H1 (cell line): Measurements from ENCODE around the gene ENPEP. TPM values are rescaled to one million over a fixed set of nuclear protein-coding genes. Genes with fewer than 3 reads are reported as not detected.

ENCODE experiments used
- CTCF ChIA-PET: fragments of 300-600 bp; sonication (Branson Sonifier 250); formaldehyde crosslinking; loops from one replicate; lab custom pipeline; 2021; ENCODE audit not compliant: partially characterized antibody; lab: Charles Lee
- POLR2A ChIA-PET: fragments of 300-600 bp; sonication (Branson Sonifier 250); formaldehyde crosslinking; loops from one replicate; lab custom pipeline; 2021; ENCODE audit warnings: inconsistent platforms; ENCODE audit not compliant: partially characterized antibody; lab: Charles Lee
- DNase-seq, 2 experiments: peaks; one replicate each; pipeline versions ENCODE4 v3.0.0 to v3.0.0-alpha.2; 2010 to 2022; ENCODE audit warnings: low spot score in 2 of 2, low read depth in 1 of 2, mixed read lengths in 1 of 2
- FAIRE-seq: peaks from 2 replicates; lab custom pipeline; 2011; peaks lifted over from hg19 to GRCh38; lab: Jason Lieb, UNC
- H2AFZ ChIP-seq: 2 replicates; pipeline ENCODE4 v1.8.1; 2012; ENCODE audit warnings: low read length, inconsistent platforms
- H2AK5ac ChIP-seq: 2 replicates; pipeline ENCODE4 v1.6.1; 2013; ENCODE audit warnings: low read depth, low read length
- H2BK120ac ChIP-seq: replicated peaks from 2 replicates; pipeline ENCODE3; 2013; ENCODE audit warnings: low read depth, low read length, inconsistent platforms
- H2BK12ac ChIP-seq: 2 replicates; pipeline ENCODE4 v1.6.1; 2013; ENCODE audit warnings: low read depth, low read length
- H2BK15ac ChIP-seq: 2 replicates; pipeline ENCODE4 v1.6.1; 2013; ENCODE audit warnings: low read length
- H2BK20ac ChIP-seq: 2 replicates; pipeline ENCODE4 v1.6.1; 2013; ENCODE audit warnings: low read length
- H2BK5ac ChIP-seq: 2 replicates; pipeline ENCODE4 v1.6.1; 2013; ENCODE audit warnings: low read depth, low read length
- H3K14ac ChIP-seq: 2 replicates; pipeline ENCODE4 v1.6.1; 2013; ENCODE audit warnings: inconsistent platforms; ENCODE audit not compliant: insufficient read length
- H3K18ac ChIP-seq: 2 replicates; pipeline ENCODE4 v1.6.1; 2013; ENCODE audit warnings: low read length; ENCODE audit errors: extremely low read depth
- H3K23ac ChIP-seq: 2 replicates; pipeline ENCODE4 v1.6.1; 2013; ENCODE audit warnings: inconsistent platforms; ENCODE audit not compliant: insufficient read length
- H3K23me2 ChIP-seq: 2 replicates; pipeline ENCODE4 v1.6.1; 2013; ENCODE audit warnings: low read depth, low read length
- H3K27ac ChIP-seq: 2 replicates; pipeline ENCODE4 v1.6.1; 2011; ENCODE audit warnings: low read depth, low read length, inconsistent platforms
- H3K27me3 ChIP-seq, 4 experiments: replicated peaks in 1 of 4; 1 replicate in 1 of 4; 2 replicates in 3 of 4; pipeline versions ENCODE4 v1.6.1 to v1.8.1; 2011 to 2013; ENCODE audit warnings: low read length in 3 of 4, mild to moderate bottlenecking in 3 of 4, inconsistent platforms in 2 of 4, mixed read lengths in 2 of 4, moderate library complexity in 1 of 4; ENCODE audit not compliant: control insufficient read depth in 3 of 4, insufficient read depth in 3 of 4; ENCODE audit errors: extremely low read depth in 1 of 4
- H3K36me3 ChIP-seq, 4 experiments: 2 replicates each; pipeline versions ENCODE4 v1.6.1 to v1.8.1; 2011 to 2013; ENCODE audit warnings: mild to moderate bottlenecking in 4 of 4, low read length in 3 of 4, moderate library complexity in 2 of 4, control low read depth in 1 of 4, inconsistent platforms in 1 of 4; ENCODE audit not compliant: insufficient read depth in 4 of 4, control insufficient read depth in 2 of 4
- H3K4ac ChIP-seq: replicated peaks from 2 replicates; pipeline ENCODE3; 2013; ENCODE audit warnings: low read length, low read depth, mixed read lengths, inconsistent platforms; ENCODE audit not compliant: insufficient read length
- H3K4me1 ChIP-seq, 4 experiments: replicated peaks in 1 of 4; 1 replicate in 1 of 4; 2 replicates in 3 of 4; pipeline versions ENCODE4 v1.6.1 to v1.8.1; 2011 to 2013; ENCODE audit warnings: low read length in 3 of 4, inconsistent platforms in 2 of 4, mixed read lengths in 1 of 4; ENCODE audit not compliant: insufficient read depth in 4 of 4, control insufficient read depth in 3 of 4
- H3K4me2 ChIP-seq, 2 experiments: 2 replicates each; pipeline versions ENCODE4 v1.6.1 to v1.8.1; 2011 to 2013; ENCODE audit warnings: low read depth in 2 of 2, low read length in 2 of 2, control low read depth in 1 of 2, inconsistent platforms in 1 of 2, mild to moderate bottlenecking in 1 of 2; ENCODE audit not compliant: insufficient read depth in 1 of 2
- H3K4me3 ChIP-seq, 4 experiments: fragments of 200-600, 300-600 bp in 1 of 4; sonication (generic), shearing (Covaris generic), sonication (Bioruptor Twin) in 1 of 4; 2 replicates each; pipeline versions ENCODE4 v1.5.1 to v1.8.1; 2011 to 2016; ENCODE audit warnings: low read length in 4 of 4, low read depth in 3 of 4, control low read depth in 2 of 4, inconsistent platforms in 2 of 4, mild to moderate bottlenecking in 2 of 4, mixed read lengths in 1 of 4, moderate library complexity in 1 of 4; ENCODE audit not compliant: insufficient read depth in 2 of 4; ENCODE audit errors: extremely low read depth in 1 of 4
- H3K56ac ChIP-seq: replicated peaks from 2 replicates; pipeline ENCODE3; 2013; ENCODE audit warnings: low read depth, mild to moderate bottlenecking, mixed read lengths, low read length, inconsistent platforms; ENCODE audit not compliant: insufficient read length
- H3K79me1 ChIP-seq: 2 replicates; pipeline ENCODE4 v1.6.1; 2013; ENCODE audit warnings: low read depth, low read length, control low read depth
- H3K79me2 ChIP-seq, 2 experiments: 2 replicates each; pipeline versions ENCODE4 v1.6.1 to v1.8.1; 2012 to 2013; ENCODE audit warnings: low read length in 2 of 2, mild to moderate bottlenecking in 2 of 2, inconsistent platforms in 1 of 2; ENCODE audit not compliant: insufficient read depth in 2 of 2, control insufficient read depth in 1 of 2
- H3K9ac ChIP-seq, 4 experiments: replicated peaks in 1 of 4; 1 replicate in 1 of 4; 2 replicates in 3 of 4; pipeline versions ENCODE4 v1.6.1 to v1.8.1; 2011 to 2013; ENCODE audit warnings: low read depth in 3 of 4, low read length in 3 of 4, control low read depth in 2 of 4, mild to moderate bottlenecking in 2 of 4, moderate library complexity in 2 of 4, inconsistent platforms in 1 of 4; ENCODE audit errors: extremely low read depth in 1 of 4
- H3K9me3 ChIP-seq, 2 experiments: 2 replicates each; pipeline versions ENCODE4 v1.6.1 to v1.8.1; 2012 to 2013; ENCODE audit warnings: mild to moderate bottlenecking in 2 of 2, moderate library complexity in 2 of 2, control low read depth in 1 of 2, inconsistent platforms in 1 of 2, low read depth in 1 of 2, low read length in 1 of 2, mixed read lengths in 1 of 2; ENCODE audit not compliant: insufficient read depth in 2 of 2
- H4K20me1 ChIP-seq, 2 experiments: replicated peaks in 1 of 2; 2 replicates each; pipeline versions ENCODE3 to v1.8.1; 2011 to 2013; ENCODE audit warnings: inconsistent platforms in 2 of 2, low read length in 2 of 2, mild to moderate bottlenecking in 1 of 2; ENCODE audit not compliant: insufficient read depth in 2 of 2, control insufficient read depth in 1 of 2
- H4K5ac ChIP-seq: 2 replicates; pipeline ENCODE4 v1.6.1; 2013; ENCODE audit warnings: low read length, low read depth, mixed read lengths, inconsistent platforms; ENCODE audit not compliant: insufficient read length
- H4K8ac ChIP-seq: 2 replicates; pipeline ENCODE4 v1.8.0; 2013; ENCODE audit warnings: mild to moderate bottlenecking, moderate library complexity, low read length, inconsistent platforms; ENCODE audit not compliant: insufficient read depth; ENCODE audit errors: extremely low read depth
- H4K91ac ChIP-seq: replicated peaks from 2 replicates; pipeline ENCODE3; 2013; ENCODE audit warnings: low read length, mixed read lengths, inconsistent platforms; ENCODE audit not compliant: insufficient read length
- BRCA1 ChIP-seq: IDR thresholded peaks from 2 replicates; pipeline ENCODE4 v1.6.1; 2012; ENCODE audit warnings: low read depth, low read length, improper control_type of control experiment
- CEBPB ChIP-seq: IDR thresholded peaks from 2 replicates; pipeline ENCODE4 v1.6.1; 2012; ENCODE audit warnings: low read depth, low read length
- HDAC2 ChIP-seq, 2 experiments: fragments of 300-600 bp in 1 of 2; sonication (generic) in 1 of 2; IDR thresholded peaks; 2 replicates each; pipeline ENCODE4 v1.6.1; 2011 to 2012; ENCODE audit warnings: low read depth in 2 of 2, low read length in 2 of 2, mild to moderate bottlenecking in 2 of 2, moderate library complexity in 2 of 2, borderline replicate concordance in 1 of 2, inconsistent platforms in 1 of 2
- JUN ChIP-seq: IDR thresholded peaks from 2 replicates; pipeline ENCODE4 v1.6.1; 2011; ENCODE audit warnings: low read depth, mild to moderate bottlenecking, improper control_type of control experiment, low read length
- MAFK ChIP-seq: IDR thresholded peaks from 2 replicates; pipeline ENCODE4 v1.6.1; 2012; ENCODE audit warnings: low read depth, mild to moderate bottlenecking, improper control_type of control experiment, low read length
- NANOG ChIP-seq: IDR thresholded peaks from 2 replicates; pipeline ENCODE4 v1.6.1; 2011; ENCODE audit warnings: low read length, low read depth, mild to moderate bottlenecking, inconsistent platforms; ENCODE audit not compliant: insufficient read depth, poor library complexity, severe bottlenecking
- POLR2A ChIP-seq, 2 experiments: IDR thresholded peaks; 1 replicate in 1 of 2; 2 replicates in 1 of 2; pipeline ENCODE4 v1.6.1; 2011; ENCODE audit warnings: low read depth in 2 of 2, low read length in 2 of 2, mild to moderate bottlenecking in 2 of 2; ENCODE audit errors: control extremely low read depth in 1 of 2
- POU5F1 ChIP-seq: IDR thresholded peaks from 2 replicates; pipeline ENCODE4 v1.6.1; 2011; ENCODE audit warnings: low read depth, mild to moderate bottlenecking, low read length, moderate library complexity
- RAD21 ChIP-seq, 2 experiments: IDR thresholded peaks in 1 of 2; conservative IDR thresholded peaks in 1 of 2; 2 replicates each; pipeline ENCODE4 v1.6.1; 2011; ENCODE audit warnings: low read depth in 2 of 2, low read length in 2 of 2, improper control_type of control experiment in 1 of 2, inconsistent platforms in 1 of 2, mild to moderate bottlenecking in 1 of 2, moderate library complexity in 1 of 2
- SIN3A ChIP-seq, 2 experiments: IDR thresholded peaks in 1 of 2; conservative IDR thresholded peaks in 1 of 2; 2 replicates each; pipeline ENCODE4 v1.6.1; 2011 to 2012; ENCODE audit warnings: low read length in 2 of 2, improper control_type of control experiment in 1 of 2, low read depth in 1 of 2, mild to moderate bottlenecking in 1 of 2
- SUZ12 ChIP-seq: fragments of 200-600 bp; sonication (generic); IDR thresholded peaks from 2 replicates; pipeline ENCODE4 v1.6.1; 2012; ENCODE audit warnings: mild to moderate bottlenecking, inconsistent platforms, low read length, moderate library complexity, mixed read lengths
- TAF1 ChIP-seq: IDR thresholded peaks from 2 replicates; pipeline ENCODE4 v1.6.1; 2011; ENCODE audit warnings: mild to moderate bottlenecking, low read depth, low read length
- WGBS, 2 experiments: shearing (Covaris generic) in 1 of 2; methylation state at CpG; one replicate each; pipeline versions ENCODE4 v1.1.6 to v1.1.7; 2013 to 2015; ENCODE audit warnings: low lambda C conversion rate in 2 of 2, mixed read lengths in 2 of 2, inconsistent platforms in 1 of 2, low coverage in 1 of 2, missing lambda C conversion rate in 1 of 2; ENCODE audit not compliant: insufficient replicate concordance in 2 of 2, insufficient coverage in 1 of 2, insufficient read length in 1 of 2; ENCODE audit errors: extremely low coverage in 1 of 2, missing lambda C conversion rate in 1 of 2; 5-methylcytosine and 5-hydroxymethylcytosine counted together
- polyA plus RNA-seq, 7 experiments: library from polyadenylated mRNA; depleted of rRNA in 3 of 7; stranded (reverse) in 5 of 7; unstranded in 2 of 7; fragments of >200 nt in 5 of 7; fragments of 200-250 nt in 2 of 7; gene quantifications; 1 replicate in 5 of 7; 2 replicates in 1 of 7; 4 replicates in 1 of 7; pipeline versions ENCODE4 v1.2.1 to v1.2.3, GENCODE V29; 2011 to 2013; ENCODE audit warnings: missing spikeins in 2 of 7, mixed read lengths in 2 of 7
- total RNA-seq: library from RNA; stranded (reverse); fragmentation: NEBNext Ultra II Directional; extraction: Animal tissue kit (Norgen Biotek cat#: 25700); gene quantifications from 2 replicates; pipeline ENCODE4 v1.2.1, GENCODE V29; 2021

The ENPEP gene
- total and polyA plus RNA-seq, 2 of the 8 experiments (the other 6 are each of a cell fraction or from before 2014, with no cell fraction given), result 0.09 to 0.61 TPM

DNA sequence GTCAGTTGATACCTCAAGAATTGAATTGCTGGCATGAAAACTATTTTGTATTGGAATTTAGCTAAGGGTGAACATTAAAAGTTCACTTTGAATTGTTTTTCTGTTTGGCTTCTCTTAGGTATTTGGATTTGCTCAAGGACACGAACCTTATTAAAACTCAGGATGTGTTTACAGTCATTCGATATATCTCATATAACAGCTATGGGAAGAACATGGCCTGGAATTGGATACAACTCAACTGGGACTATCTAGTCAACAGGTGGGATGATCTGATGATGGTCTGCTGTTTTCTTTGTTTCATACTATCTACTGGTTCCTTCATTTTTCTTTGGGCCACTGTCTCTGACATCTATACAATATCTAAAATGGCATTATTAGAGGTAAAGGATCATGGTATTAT lies 77.2 kb downstream of the ENPEP start (continued):
- TF ChIP-seq TAF1, result no peak

DNA sequence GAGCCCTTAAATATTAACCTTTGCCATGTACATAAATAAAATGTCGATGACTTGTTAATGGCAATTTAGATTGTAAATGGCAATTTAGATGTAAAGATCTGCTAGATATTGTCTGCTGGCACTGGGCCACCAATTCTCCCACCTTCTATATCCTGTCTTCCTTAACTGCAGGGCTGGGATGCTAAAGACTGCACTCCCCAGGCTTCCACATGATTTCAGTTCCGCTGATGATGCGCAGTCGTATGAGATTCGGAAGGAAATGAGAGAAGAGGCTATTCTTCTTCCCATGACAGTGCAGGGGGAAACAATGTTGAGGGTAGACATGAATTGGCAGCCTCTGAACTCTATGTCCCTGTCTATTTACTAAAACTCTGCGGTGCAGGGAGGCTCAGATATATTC lies 91.3 kb downstream of the ENPEP start:
- H3K14ac ChIP-seq, result no peak overlapping the region
- no peak overlapping the region for H3K4ac ChIP-seq
- no peak overlapping the region for H3K4me3 ChIP-seq
- H3K18ac ChIP-seq, result no peak overlapping the region
- H3K36me3 ChIP-seq, result no peaks in the 10 kb centered on the region
- no peaks in the 10 kb centered on the region for H3K9me3 ChIP-seq
- H3K27ac ChIP-seq, result no peak overlapping the region
- no peak overlapping the region for H4K91ac ChIP-seq
- H3K79me1 ChIP-seq, result no peaks in the 10 kb centered on the region
- H3K56ac ChIP-seq, result no peak overlapping the region
- no peak overlapping the region for H2AFZ ChIP-seq
- POLR2A ChIA-PET, result no interaction called here
- no peak overlapping the region for H3K4me2 ChIP-seq
- no peak overlapping the region for H2BK5ac ChIP-seq
- no peak overlapping the region for H3K9ac ChIP-seq
- H2BK20ac ChIP-seq, result no peak overlapping the region
- 88% methylated on average over 6 of the region's 6 CpGs; no CpG with 5 or more reads in 1 of the 2 experiments for WGBS, 2 experiments
- H2BK15ac ChIP-seq, result no peak overlapping the region
- FAIRE-seq, result no peak
- H2AK5ac ChIP-seq, result no peak overlapping the region
- CTCF ChIA-PET, result no interaction called here
- no peaks in the 10 kb centered on the region for H3K4me1 ChIP-seq
- H4K20me1 ChIP-seq, result no peaks in the 10 kb centered on the region
- no peak overlapping the region for H2BK12ac ChIP-seq
- no peaks in the 10 kb centered on the region for H3K79me2 ChIP-seq
- no peak overlapping the region for H4K8ac ChIP-seq
- no peak overlapping the region for H2BK120ac ChIP-seq
- H3K27me3 ChIP-seq, result no peaks in the 10 kb centered on the region
- H3K23ac ChIP-seq, result no peak overlapping the region
- DNase-seq, result no peak
- H3K23me2 ChIP-seq, result no peaks in the 10 kb centered on the region
- no peak overlapping the region for H4K5ac ChIP-seq
- TF ChIP-seq CEBPB (no peak), JUN (no peak), HDAC2 (IDR thresholded peaks at IDR 0.05; ENCODE audit: borderline replicate concordance in 1 of 2, low read depth in 2 of 2, low read length in 2 of 2) (no peak), RAD21 (IDR thresholded peaks at IDR 0.05 in 1 of 2, conservative IDR thresholded peaks at IDR 0.05 in 1 of 2; ENCODE audit: low read depth in 2 of 2, low read length in 2 of 2) (no peak), SUZ12 (no peak), SIN3A (conservative IDR thresholded peaks at IDR 0.05 in 1 of 2, IDR thresholded peaks at IDR 0.05 in 1 of 2; ENCODE audit: low read depth in 1 of 2, low read length in 2 of 2) (no peak), NANOG (no peak), BRCA1 (no peak), MAFK (no peak), POU5F1 (no peak), POLR2A (IDR thresholded peaks at IDR 0.05; ENCODE audit: control extremely low read depth in 1 of 2, low read depth in 2 of 2, low read length in 2 of 2) (no peak), TAF1 (no peak)
